Measurements from ENCODE around the gene RALY. TPM values are rescaled to one million over a fixed set of nuclear protein-coding genes. Genes with fewer than 3 reads are reported as not detected.
"Not testable (repeated sequence)": the region's sequence is repeated elsewhere in the genome, so short reads cannot be mapped to it uniquely, and the experiment has no call there.

RALY gene
- total RNA-seq, 1 donor from 2014 or later = 66.8 TPM

- no peak for DNase-seq
These were observed 23.0 kb downstream of the RALY start for GRCh38 chr20:34016736-34017135.

- DNase-seq = no peak
These were observed 23.9 kb downstream of the RALY start for GRCh38 chr20:34017610-34018009.

- DNase-seq = no peak
These were observed 24.5 kb downstream of the RALY start for GRCh38 chr20:34018166-34018565.

GRCh38 chr20:34022151-34022838 lies 28.6 kb downstream of the RALY start:
- DNase-seq = no peak

GRCh38 chr20:34022839-34023234 lies 29.1 kb downstream of the RALY start:
- no peak for DNase-seq

GRCh38 chr20:34023937-34024722 lies 30.4 kb downstream of the RALY start:
- DNase-seq = peak; percentile 64

- DNase-seq = no peak
These were observed 31.1 kb downstream of the RALY start for GRCh38 chr20:34024723-34025351.

- DNase-seq = not testable (repeated sequence)
These were observed 34.3 kb downstream of the RALY start for GRCh38 chr20:34028013-34028412.

GRCh38 chr20:34029415-34029814 lies 35.7 kb downstream of the RALY start:
- no peak for DNase-seq

GRCh38 chr20:34030456-34030855 lies 36.7 kb downstream of the RALY start:
- DNase-seq = no peak

- DNase-seq = no peak
These were observed 40.2 kb downstream of the RALY start for GRCh38 chr20:34033903-34034302.

- peak; percentile 19 for DNase-seq
These were observed 43.4 kb downstream of the RALY start for GRCh38 chr20:34037121-34037520.

GRCh38 chr20:34037767-34038166 lies 44.1 kb downstream of the RALY start:
- peak; percentile 94 for DNase-seq

- peak; percentile 38 for DNase-seq
These were observed 46.7 kb downstream of the RALY start for GRCh38 chr20:34040300-34040995.

- no peak for DNase-seq
These were observed 47.5 kb downstream of the RALY start for GRCh38 chr20:34041226-34041625.

GRCh38 chr20:34042262-34042661 lies 48.6 kb downstream of the RALY start:
- DNase-seq = peak; percentile 42

GRCh38 chr20:34043025-34043424 lies 49.3 kb downstream of the RALY start:
- DNase-seq = no peak

- peak; percentile 26 for DNase-seq
These were observed 51.6 kb downstream of the RALY start for GRCh38 chr20:34045294-34045693.

- DNase-seq = no peak
These were observed 52.4 kb downstream of the RALY start for GRCh38 chr20:34045930-34046725.

GRCh38 chr20:34047010-34047687 lies 53.4 kb downstream of the RALY start:
- DNase-seq = no peak

- DNase-seq = no peak
These were observed 54.2 kb downstream of the RALY start for GRCh38 chr20:34047917-34048316.

Data from tongue (tissue), 2 donors.